Cortex of kidney (tissue), 1 donor: ENCODE measurements around the gene PSMC3.

ENCODE experiments used
- DNase-seq: peaks from one replicate; lab custom pipeline; 2025; lab: John Stamatoyannopoulos, UW

The PSMC3 gene

DNA sequence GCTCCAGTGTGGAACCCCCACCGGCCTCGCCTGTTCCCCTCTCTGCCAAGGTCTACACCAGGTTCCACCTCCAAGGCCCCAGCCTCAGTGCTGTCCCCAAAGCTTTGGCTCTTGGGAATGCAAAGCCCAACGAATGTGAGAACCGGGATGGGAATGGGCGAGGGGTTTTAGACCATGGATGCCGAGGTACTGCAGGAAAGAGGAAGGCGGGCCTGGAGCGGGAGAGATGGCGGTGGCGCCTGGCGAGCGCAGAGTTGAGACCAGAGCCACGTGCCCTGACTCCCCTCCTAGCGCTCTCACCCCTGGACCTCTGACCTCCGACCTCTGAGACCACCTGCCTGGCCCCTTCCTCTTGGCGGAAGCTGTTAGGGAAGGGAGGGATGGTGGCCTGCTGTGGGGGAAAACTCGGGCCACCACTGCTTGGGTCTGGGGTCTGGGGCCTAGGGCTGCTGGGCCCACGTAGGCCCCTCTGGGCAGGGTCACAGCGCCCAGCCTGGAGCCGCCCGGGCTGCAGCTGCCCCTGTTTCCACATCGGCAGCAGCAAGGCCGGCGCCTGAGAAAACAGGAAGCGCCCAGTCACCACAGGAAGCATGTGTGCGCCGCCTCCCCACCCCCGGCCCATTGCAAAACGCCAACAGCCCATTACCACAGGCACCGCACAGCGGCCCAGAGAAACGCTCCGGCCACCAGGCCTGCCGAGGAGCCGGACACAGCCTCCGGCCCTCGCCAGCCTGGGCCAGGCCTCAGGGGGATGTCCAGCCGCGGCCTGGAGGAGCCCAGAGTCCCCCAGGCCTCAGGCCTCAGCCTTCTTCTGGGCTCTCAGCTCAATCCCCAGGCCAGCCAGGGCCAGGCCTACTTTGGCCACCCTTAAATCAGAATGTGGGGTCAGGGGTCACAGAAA, 31.7 kb downstream of the PSMC3 start:
- no peak for DNase-seq

DNA sequence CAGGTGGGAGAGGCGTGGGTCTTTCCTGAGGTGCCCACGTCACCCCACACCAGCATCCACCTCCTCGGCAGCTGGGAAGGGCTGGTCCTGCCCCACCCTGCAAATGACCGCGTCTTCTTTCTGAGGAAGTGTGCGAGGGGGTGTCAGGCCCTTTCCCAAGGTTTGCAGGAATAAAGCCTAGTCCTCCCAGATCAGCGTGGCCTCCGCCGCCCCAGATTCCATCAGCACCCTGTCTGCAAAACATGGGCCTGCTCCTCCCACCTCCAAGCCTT, 32.3 kb downstream of the PSMC3 start:
- DNase-seq = no peak

DNA sequence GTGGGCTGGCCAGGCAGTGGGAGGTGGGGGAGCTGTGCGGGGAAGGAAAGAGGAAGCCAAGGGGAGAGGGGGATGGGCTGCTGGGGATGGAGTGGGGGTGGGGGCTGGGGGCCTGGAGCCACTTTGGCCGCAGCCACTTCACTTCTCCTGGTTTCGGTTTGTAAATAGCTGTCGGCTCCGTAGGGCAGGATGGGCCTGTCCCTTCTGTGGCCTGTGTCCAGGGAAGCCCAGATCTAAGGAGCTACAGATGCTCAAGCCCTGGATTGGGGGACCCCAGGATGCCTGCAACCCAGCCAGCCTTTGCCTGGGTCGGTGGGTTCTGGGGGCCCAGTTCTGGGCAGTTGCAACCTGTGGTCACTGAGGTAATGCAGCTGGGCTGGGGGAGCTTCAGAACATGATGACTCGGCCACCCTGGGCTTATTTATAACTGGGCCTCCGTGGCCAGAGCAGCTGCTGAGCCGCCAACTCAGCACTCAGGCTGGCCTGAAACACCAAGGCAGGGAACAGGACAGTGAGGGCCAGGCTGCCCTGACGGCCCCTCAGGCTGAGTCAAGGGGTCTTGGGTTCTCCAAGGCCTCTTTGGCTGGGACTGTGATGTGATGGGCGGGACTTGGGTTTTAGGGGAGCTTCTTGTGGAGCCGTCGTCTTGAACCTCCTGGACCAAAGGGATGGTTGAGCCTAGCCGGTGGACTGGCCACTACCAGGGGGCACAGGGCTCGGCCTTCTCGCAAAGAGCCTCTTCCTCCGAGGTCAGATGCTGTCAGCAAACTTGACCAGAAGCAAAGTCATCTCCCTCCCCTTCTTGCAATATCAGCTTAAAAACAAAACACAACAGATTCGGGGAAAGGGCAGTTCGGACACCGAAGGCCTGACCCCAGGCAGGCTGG, 32.8 kb downstream of the PSMC3 start:
- DNase-seq = no peak

DNA sequence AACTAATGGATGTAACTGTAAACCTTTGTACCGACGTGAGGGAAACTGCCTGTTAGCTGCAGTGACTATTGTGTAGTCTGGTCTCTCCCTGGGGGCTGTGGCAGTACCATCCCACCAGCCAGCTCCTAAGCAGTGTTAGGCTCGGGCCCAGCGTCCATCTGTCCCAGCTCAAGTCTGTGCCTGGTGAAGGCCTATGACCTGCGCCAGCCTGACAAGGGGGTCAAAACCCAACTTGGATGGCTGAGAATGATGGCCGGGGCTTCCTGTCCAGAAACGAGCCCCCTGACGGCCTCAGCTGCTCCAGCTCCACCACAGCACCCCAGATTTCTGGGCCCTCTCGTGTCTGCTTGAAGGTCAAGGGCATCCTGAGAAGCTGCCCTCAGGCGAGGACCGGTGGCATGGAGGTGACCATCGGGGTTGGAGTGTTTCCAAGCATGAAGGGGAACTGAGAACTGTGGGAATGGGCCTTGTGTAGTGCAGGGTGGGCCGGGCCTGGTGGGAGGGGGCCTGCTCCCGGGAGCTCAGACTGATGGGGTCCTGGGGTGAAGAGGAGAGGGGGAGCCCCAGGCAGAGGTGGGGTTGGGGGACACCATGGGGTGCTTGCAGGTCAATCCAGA, 33.6 kb downstream of the PSMC3 start:
- DNase-seq = no peak

DNA sequence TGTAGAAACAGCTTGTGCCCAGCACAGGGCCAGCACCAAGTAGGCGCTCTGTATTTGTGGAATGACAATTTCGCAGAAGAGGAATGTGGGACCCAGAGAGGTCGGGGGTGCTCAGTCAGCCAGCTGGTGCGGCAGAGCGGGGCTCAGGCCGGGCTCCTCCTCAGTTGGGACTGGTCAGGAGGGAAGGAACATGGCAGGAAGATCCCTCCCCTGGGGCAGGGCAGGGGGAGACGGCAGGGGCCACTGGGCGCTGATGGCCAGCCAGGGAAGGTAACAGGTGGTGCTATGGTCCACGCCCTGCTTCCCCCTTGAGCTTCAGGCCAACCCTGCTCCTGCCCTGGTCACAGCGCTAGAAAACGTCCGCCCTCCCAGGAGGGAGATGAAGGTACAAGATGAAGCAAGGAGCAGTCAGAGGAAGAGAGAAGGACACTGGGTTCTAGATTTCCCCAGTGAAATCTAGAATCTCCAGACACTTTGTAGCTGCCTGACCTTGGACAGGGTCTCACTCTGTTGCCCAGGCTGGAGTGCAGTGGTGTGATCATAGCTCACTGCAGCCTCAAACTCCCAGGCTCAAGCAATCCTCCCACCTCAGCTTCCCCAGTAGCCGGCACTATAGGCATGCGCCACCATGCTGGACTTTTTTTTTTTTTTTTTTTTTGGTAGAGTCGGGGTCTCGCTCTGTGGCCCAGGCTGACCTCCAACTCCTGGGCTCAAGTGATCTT, 34.4 kb downstream of the PSMC3 start:
- no peak for DNase-seq

DNA sequence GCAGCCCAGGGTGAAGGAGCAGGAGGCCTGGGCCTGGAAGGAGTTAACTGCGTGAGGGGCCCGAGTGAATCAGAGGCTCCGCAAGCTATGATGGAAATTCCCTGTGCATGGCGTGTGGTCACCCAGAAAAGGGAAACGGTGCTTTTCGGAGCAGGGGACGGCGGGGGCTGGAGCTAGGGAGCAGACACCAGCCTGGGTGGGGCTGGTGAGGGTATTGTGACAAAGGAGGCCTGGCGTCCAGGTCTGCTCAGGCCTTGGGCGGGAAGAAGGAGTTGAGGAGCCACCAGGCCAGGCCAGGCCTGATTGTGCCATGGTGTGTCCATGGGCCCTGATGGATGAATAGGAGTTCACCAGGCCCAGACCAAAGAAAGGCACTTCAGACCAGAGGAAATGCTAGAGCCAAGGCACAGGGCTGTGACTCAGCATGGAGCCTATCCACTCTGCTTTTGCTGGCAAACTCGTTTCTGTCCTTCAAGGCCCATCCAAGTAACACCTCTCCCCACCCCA, 35.1 kb downstream of the PSMC3 start:
- no peak for DNase-seq

DNA sequence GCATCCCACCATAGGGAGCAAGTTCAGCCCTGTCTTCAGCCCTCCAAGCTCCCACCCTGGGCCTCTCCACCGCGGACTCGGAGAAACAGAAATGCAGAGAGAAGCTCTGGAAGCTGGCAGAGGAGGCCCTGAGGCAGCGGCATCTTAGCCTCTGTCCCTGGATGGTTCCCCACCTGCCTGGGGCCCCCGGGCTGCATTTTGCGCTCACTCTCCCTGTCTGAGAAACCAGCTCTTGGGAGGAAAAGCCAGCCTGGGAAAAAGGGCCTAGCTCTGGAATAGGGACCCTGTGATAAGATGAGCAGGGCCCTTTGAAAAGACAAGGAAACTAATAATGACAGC, 35.8 kb downstream of the PSMC3 start:
- DNase-seq = no peak

DNA sequence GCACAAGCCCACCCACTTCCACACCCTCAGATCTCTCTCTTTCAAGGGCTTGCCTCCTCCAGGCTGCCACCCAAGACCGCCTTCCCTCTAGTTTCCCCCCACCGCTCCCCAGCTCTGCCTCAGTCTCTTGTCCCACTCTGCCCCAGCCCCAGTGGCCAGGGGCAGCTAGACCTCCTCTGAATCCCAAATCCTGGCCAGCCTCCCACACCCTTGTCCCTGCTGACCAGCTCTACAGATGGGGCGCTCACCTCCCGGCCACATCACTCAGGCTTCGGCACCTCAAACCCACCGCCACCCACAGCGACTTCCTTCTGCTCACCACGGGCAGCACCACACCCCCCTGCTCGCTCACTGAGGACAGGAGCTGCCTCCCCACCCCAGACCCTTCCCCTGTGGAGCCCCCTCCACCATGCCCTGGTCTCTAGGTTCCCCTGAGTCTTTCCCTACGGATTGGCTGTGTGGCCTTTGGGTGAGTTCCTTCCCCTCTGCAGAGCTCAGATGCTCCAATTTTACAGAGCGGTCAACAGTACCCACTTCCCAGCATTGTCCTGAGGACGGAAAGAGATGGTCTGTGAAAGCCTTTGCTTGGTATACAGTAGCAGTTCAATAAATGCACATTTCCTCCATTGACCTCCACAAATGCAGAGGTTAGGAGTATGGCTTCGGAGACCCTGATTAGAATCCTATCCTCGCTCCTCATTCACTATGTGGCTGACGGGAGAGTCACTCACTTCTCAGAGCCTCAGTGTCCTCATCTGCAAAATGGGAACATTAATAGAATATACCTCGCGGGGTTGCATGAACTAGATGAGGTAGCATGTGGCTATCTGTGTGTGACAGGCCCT, 36.4 kb downstream of the PSMC3 start:
- DNase-seq = no peak

DNA sequence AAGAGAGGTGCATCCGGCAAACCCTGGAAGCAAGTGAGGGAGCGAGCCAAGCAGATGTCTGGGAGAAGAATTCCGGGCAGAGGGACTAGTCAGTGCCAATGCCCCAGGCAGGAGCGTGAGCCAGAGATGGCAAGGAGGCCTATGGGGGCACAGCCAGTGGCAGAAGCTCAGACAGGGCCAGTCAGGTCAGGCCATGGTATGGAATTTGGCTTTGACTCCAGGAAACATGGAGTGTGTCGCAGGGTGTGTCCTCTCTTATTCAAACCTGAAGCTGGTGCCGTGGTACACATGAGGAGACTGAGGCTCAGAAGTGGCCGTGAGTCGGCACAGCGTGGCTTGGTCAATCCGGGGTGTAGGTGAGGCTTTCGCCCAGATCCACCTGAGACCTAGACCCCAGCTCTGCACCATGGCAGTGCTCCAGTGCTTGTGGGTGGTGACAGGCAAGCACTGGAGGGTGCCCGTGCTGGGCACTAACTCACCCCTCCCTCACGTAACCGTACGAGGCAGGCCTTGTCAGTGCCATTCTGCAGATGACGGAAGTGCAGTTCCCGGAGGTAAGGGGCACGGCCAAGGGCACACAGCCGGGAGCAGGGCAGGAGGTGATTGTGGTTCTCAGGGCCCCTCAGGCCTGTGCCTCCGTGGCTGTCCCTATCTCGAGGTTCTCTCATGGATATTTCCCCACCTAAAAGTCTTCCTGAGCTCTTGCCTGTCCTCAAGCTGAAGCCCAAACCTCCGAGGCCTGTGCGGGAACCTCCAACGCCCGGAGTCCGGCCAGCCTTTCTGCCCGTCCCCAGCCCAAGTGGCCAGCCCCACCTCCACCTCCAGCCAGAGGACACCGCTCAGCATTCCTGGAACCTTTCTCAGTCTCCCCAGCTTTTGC, 37.3 kb downstream of the PSMC3 start:
- no peak for DNase-seq

DNA sequence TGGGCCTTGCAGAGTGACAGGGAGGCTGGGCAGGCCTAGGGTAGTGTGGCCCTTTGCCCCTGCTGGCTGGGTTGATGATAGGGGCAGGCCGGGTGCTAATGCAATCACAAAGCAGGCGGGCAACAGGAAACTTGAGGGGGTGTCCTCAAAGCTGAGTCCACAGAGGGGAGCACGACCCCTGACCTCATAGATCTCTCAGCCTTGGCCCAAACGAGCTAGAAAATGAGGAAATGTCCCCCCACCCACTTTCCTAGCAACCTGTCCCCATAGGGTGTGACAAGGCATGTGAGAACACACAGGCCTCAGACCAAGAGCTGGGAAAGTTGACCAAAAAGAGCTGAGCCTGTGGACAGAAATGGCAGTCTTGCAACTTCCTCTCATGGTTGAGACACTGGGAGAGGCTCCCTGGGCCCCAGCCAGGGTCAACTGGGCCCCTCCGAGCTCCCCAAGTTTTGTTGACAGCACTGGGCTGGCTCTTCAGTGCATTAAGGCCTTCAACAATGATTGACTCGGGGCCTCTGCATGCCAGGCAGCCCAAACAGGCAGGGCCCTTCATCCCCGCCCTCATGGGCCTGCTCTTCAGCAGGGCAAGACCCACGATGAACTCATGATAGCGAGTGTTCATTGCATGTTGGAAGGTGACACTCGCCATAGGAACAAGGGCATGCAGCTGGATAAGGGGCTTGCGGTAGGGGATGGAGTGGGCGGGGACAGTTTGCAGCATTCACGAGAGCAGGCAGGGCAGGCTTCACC, 38.1 kb downstream of the PSMC3 start:
- no peak for DNase-seq

DNA sequence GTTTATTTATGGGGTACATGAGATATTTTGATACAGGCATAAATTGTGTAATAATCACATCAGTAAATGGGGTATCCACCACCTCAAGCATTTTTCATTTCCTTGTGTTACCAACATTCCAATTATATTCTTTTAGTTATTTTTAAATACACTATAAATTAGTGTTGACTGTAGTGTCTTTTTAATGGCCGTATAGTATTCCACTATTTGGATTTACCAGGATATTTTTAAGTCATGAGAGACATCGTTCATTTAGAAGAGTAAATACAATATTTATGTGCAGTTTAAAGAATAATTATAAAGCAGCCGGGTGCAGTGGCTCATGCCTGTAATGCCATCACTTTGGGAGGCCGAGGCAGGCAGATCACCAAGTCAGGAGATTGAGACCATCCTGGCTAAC, 41.7 kb downstream of the PSMC3 start:
- no peak for DNase-seq

DNA sequence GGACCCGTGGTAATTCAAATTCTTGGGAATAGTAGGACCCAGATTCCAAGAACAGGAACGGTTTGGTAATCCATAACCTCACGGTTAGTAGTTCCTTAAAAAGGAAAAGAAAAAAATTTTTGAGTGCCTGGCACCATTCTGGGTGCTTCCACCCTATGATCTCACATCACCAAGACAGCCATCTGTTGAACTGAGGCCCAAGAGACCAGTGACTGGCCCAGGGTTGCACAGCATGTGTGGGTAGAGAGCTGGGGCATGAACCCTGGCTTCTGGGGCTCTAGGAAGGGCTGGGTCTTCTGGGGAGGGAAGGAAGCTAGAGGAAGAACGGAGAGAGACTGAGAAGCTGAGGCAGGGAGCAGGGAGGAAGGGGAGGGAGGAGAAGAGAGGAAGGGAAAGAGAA, 43.2 kb downstream of the PSMC3 start:
- DNase-seq = no peak

DNA sequence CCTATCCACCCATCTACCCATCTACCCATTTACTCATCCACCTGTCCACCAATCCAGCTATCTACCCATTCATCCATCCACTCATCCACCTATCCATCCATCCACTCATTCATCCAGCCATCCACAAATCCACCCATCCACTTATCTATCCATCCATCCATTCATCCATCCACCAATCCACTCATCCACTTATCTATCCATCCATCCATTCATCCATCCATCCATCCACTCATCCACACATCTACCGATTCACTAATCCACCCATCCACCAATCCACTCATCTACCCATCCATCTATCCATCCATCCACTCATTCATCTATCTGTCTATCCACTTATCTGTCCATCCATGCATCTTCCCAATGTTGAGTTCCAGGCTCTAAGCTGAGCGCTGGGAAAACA, 46.2 kb downstream of the PSMC3 start:
- no peak for DNase-seq

DNA sequence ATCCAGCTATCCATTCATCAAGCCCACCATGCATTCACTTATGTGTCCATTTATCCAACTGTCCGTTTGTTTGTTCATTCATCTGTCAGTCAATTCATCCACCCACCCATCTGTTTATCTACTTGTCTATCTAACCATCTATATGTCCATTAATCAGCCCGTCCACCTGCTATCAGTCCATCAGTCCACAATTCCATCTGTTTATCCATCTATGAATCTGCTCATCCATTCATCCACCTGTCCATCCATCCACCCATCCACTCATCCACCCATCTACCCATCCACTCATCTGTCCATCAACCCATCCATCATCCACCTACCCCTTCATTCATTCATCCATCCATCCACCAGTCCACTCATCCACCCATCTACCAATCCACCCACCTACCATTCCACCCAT, 46.9 kb downstream of the PSMC3 start:
- DNase-seq = no peak

DNA sequence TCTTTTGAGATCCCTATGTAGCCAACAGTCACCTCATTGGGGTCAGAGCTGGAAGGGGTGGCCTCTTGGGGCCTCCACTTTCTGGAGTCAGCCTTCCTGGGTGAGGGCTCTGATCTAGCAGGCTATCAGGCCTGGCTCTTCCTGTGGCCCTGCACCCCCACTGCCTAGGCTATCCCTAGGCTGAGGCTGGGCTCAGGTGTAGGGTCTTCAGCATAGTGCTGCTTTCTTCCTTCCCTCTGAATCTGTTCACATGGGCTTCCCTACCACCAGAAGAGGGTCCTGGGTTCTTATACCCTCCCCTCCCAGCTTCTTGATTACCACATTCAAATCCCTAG, 47.4 kb downstream of the PSMC3 start:
- no peak for DNase-seq

DNA sequence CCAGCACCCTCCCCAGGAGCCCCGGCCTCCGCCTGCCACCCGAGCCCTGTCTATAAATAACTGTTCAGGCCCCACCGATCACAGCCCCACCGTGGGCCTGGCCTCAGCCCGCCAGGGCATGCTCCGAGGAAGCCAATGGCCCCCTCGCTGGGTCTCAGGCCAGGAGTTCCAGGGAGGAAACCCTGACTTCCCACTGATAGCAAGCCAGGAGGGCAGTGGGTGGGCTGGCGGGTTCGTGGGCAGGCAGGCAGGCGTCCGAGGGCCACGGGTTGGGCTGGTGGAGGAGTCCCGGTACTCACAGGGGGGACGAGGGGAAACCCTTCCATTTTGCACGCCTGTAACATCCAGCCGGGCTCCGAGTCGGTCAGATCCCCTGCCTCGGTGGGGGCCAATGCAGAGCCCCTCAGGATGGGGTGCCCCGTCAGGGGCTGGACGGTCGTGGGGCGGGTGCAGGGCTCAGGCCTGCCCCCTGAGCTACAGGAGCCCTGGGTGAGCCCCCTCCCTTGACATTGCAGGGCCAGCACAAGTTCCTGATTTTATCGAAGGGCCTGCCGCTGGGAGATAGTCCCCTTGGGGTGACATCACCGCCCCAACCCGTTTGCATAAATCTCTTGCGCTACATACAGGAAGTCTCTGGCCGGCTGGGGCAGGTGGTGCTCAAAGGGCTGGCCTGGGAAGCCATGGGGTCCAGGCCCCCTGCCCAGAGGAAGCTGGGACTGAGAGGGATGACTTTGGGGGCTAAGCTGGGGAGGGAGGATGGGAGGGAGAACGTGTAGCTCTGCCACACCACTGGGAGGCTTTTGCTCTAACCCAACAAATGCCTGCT, 48.0 kb downstream of the PSMC3 start, which contains the start of gene SPI1:
Gene SPI1 (minus strand): TSS at position 538 of the 826 bp plus-strand sequence. CDS start 194 bp downstream, at position 344.
- no peak for DNase-seq

DNA sequence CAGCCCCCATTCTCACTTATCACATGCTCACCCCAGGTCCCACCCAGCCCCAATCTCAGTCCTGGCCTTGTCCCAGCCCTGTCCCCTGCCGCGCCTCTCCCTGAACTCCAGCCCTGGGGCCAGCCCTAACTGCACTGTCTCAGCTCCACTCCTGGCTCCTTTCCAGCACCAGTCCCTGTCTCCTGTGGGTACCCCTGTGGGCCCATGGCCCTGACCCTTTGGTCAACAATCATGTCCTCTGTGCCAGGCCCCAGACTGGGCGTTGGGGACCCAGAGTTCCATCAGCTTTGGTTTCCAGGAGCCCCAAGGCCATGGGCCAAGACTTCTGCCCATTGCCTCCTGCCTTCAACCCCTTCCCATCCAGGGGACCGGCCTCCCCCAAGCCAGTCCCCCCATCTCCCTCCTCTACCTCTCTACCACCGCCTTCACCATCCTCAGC, 48.6 kb downstream of the PSMC3 start:
- DNase-seq = no peak
